ACC112 (cell line): ENCODE measurements around the gene CEP250.

Source experiments
- H2AFZ ChIP-seq: fragments of 200-600 bp; sonication (generic); one replicate; pipeline ENCODE4 v1.6.0; 2017; ENCODE audit warnings: antibody characterized with exemption, low read length; ENCODE audit not compliant: unreplicated experiment
- H3K27ac ChIP-seq: fragments of 200-600 bp; sonication (generic); 2 replicates; pipeline ENCODE4 v1.5.1; 2014; ENCODE audit warnings: low read depth, mild to moderate bottlenecking, antibody characterized with exemption, low read length, moderate library complexity
- H3K27me3 ChIP-seq: fragments of 200-600 bp; sonication (generic); 2 replicates; pipeline ENCODE4 v1.6.1; 2014; ENCODE audit warnings: mild to moderate bottlenecking, antibody characterized with exemption, low read length, moderate library complexity, mixed read lengths; ENCODE audit not compliant: insufficient read depth
- H3K36me3 ChIP-seq: fragments of 200-600 bp; sonication (generic); 2 replicates; pipeline ENCODE4 v1.6.1; 2016; ENCODE audit warnings: mild to moderate bottlenecking, antibody characterized with exemption, low read length, moderate library complexity, mixed read lengths; ENCODE audit not compliant: insufficient read depth
- H3K4me1 ChIP-seq: fragments of 200-600 bp; sonication (generic); one replicate; pipeline ENCODE4 v1.6.1; 2016; ENCODE audit warnings: low read length, mixed read lengths; ENCODE audit not compliant: insufficient read depth, unreplicated experiment, control insufficient read depth
- H3K4me3 ChIP-seq: fragments of 200-600 bp; sonication (generic); 2 replicates; pipeline ENCODE4 v1.5.1; 2014; ENCODE audit warnings: mild to moderate bottlenecking, low read depth, low read length
- H3K79me2 ChIP-seq: fragments of 200-600 bp; sonication (generic); one replicate; pipeline ENCODE4 v1.6.0; 2016; ENCODE audit warnings: low read length; ENCODE audit not compliant: control insufficient read depth, unreplicated experiment, insufficient read depth

Gene CEP250

GRCh38 chr20:35497320-35497719 lies 41.9 kb downstream of the CEP250 start:
- no peak overlapping the region for H3K4me3 ChIP-seq
- peaks cover 17% of the 10 kb centered on the region; the same call in 1 of the 2 replicates for H3K36me3 ChIP-seq
- H2AFZ ChIP-seq = no peak overlapping the region
- no peaks in the 10 kb centered on the region for H3K4me1 ChIP-seq
- H3K27me3 ChIP-seq = no peaks in the 10 kb centered on the region
- no peak overlapping the region for H3K27ac ChIP-seq
- H3K79me2 ChIP-seq = no peaks in the 10 kb centered on the region

GRCh38 chr20:35497780-35498189 lies 42.4 kb downstream of the CEP250 start:
- peaks cover 21% of the 10 kb centered on the region; the same call in 1 of the 2 replicates for H3K36me3 ChIP-seq

GRCh38 chr20:35499271-35499670 lies 43.9 kb downstream of the CEP250 start:
- Histone ChIP-seq H3K27me3 (no peaks in the 10 kb centered on the region), H3K27ac (no peak overlapping the region), H3K79me2 (no peaks in the 10 kb centered on the region), H3K36me3 (peaks cover 15% of the 10 kb centered on the region; the same call in 1 of the 2 replicates), H2AFZ (no peak overlapping the region), H3K4me1 (no peaks in the 10 kb centered on the region), H3K4me3 (no peak overlapping the region)

More at GRCh38 chr20:35497780-35498189, 42.4 kb downstream of the CEP250 start:
- Histone ChIP-seq H3K4me1 (no peaks in the 10 kb centered on the region), H2AFZ (no peak overlapping the region), H3K4me3 (no peak overlapping the region), H3K27ac (no peak overlapping the region), H3K79me2 (no peaks in the 10 kb centered on the region), H3K27me3 (no peaks in the 10 kb centered on the region)

- Histone ChIP-seq H3K79me2 (no peaks in the 10 kb centered on the region), H3K36me3 (peaks cover 13% of the 10 kb centered on the region; the same call in 1 of the 2 replicates), H3K4me3 (no peak overlapping the region), H3K4me1 (peaks cover 10% of the 10 kb centered on the region), H3K27me3 (no peaks in the 10 kb centered on the region), H3K27ac (no peak overlapping the region), H2AFZ (no peak overlapping the region)
Observed at GRCh38 chr20:35502352-35502751, 47.0 kb downstream of the CEP250 start.

GRCh38 chr20:35503281-35503680 lies 47.9 kb downstream of the CEP250 start:
- Histone ChIP-seq H2AFZ (no peak overlapping the region), H3K27me3 (no peaks in the 10 kb centered on the region), H3K79me2 (no peaks in the 10 kb centered on the region), H3K4me1 (peaks cover 10% of the 10 kb centered on the region), H3K4me3 (no peak overlapping the region), H3K36me3 (peaks cover 13% of the 10 kb centered on the region; the same call in 1 of the 2 replicates), H3K27ac (no peak overlapping the region)

GRCh38 chr20:35503841-35504561 lies 48.6 kb downstream of the CEP250 start:
- H3K4me3 ChIP-seq = no peak overlapping the region
- no peak overlapping the region for H2AFZ ChIP-seq
- peaks cover 10% of the 10 kb centered on the region for H3K4me1 ChIP-seq
- H3K79me2 ChIP-seq = no peaks in the 10 kb centered on the region
- H3K27ac ChIP-seq = no peak overlapping the region
- H3K27me3 ChIP-seq = no peaks in the 10 kb centered on the region
- peaks cover 13% of the 10 kb centered on the region; the same call in 1 of the 2 replicates for H3K36me3 ChIP-seq

- Histone ChIP-seq H3K36me3 (peaks cover 13% of the 10 kb centered on the region), H3K79me2 (no peaks in the 10 kb centered on the region), H2AFZ (no peak overlapping the region), H3K27me3 (no peaks in the 10 kb centered on the region), H3K4me1 (peaks cover 10% of the 10 kb centered on the region), H3K27ac (no peak overlapping the region), H3K4me3 (no peak overlapping the region)
Observed at GRCh38 chr20:35504751-35505150, 49.4 kb downstream of the CEP250 start.

- Histone ChIP-seq H3K27ac (peak overlapping the region; percentile 20; the same call in 1 of the 2 replicates), H2AFZ (no peak overlapping the region), H3K36me3 (peaks cover 15% of the 10 kb centered on the region), H3K4me1 (peaks cover 10% of the 10 kb centered on the region), H3K79me2 (no peaks in the 10 kb centered on the region), H3K4me3 (no peak overlapping the region), H3K27me3 (no peaks in the 10 kb centered on the region)
Observed at GRCh38 chr20:35506179-35506578, 50.8 kb downstream of the CEP250 start.

- peak overlapping the region; percentile 21; the same call in 1 of the 2 replicates for H3K27ac ChIP-seq
- no peaks in the 10 kb centered on the region for H3K27me3 ChIP-seq
- no peak overlapping the region for H2AFZ ChIP-seq
- H3K36me3 ChIP-seq = peaks cover 21% of the 10 kb centered on the region
- H3K79me2 ChIP-seq = no peaks in the 10 kb centered on the region
- peaks cover 10% of the 10 kb centered on the region for H3K4me1 ChIP-seq
- no peak overlapping the region for H3K4me3 ChIP-seq
Observed at GRCh38 chr20:35506872-35507638, 51.7 kb downstream of the CEP250 start.

- Histone ChIP-seq H3K27me3 (no peaks in the 10 kb centered on the region), H2AFZ (no peak overlapping the region), H3K79me2 (no peaks in the 10 kb centered on the region), H3K36me3 (peaks cover 14% of the 10 kb centered on the region), H3K4me3 (no peak overlapping the region), H3K27ac (no peak overlapping the region), H3K4me1 (peaks cover 10% of the 10 kb centered on the region)
Observed at GRCh38 chr20:35508493-35509218, 53.3 kb downstream of the CEP250 start.
